ENCODE measurements around the gene ARFGAP1. TPM values are rescaled to one million over a fixed set of nuclear protein-coding genes. Genes with fewer than 3 reads are reported as not detected.

The ARFGAP1 gene
- polyA plus RNA-seq, 2 of the 4 experiments (the other 2 are of a cell fraction): 41.0 to 106 TPM

DNA sequence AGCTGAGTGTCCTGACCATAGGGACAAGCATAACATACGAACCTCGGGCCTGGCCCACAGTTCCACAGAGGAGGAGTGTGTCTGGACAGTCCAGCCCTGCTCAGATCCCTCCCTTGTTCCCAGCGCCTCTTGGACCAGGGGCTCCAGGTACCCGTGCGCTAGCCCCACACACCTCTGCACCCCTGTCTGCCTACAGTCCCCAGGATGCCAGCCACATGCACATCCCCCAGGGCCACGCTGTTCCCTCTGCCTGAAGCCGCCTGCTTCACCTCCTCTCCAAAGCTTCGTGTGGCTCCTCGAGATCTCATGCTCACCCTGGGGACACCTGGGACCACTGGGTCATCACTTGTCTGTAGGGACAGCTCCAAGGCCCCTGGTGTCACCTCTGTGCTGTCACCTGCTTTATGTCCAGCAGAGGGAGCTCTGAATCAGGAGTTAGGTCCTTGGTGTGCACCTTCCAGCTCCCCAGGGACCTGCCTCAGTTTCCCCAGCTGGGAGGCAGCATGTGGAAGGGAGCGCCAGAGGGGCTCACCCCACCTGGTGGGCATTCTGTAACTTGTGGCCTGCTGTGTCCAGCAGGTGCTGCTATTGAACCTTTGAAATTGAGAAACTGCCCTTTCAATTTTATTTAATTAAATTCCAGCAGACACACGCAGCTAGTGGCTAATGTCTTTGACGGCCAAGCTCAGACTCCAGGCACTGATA is 49.3 kb upstream of the ARFGAP1 start (continued):
- TF ChIP-seq POLR2AphosphoS2 (conservative IDR thresholded peaks at IDR 0.05; ENCODE audit: low read length): no peak
- TF ChIP-seq, protein P1, sequence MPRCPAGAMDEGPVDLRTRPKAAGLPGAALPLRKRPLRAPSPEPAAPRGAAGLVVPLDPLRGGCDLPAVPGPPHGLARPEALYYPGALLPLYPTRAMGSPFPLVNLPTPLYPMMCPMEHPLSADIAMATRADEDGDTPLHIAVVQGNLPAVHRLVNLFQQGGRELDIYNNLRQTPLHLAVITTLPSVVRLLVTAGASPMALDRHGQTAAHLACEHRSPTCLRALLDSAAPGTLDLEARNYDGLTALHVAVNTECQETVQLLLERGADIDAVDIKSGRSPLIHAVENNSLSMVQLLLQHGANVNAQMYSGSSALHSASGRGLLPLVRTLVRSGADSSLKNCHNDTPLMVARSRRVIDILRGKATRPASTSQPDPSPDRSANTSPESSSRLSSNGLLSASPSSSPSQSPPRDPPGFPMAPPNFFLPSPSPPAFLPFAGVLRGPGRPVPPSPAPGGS (IDR thresholded peaks at IDR 0.05): no peak
- TF ChIP-seq, protein P2, sequence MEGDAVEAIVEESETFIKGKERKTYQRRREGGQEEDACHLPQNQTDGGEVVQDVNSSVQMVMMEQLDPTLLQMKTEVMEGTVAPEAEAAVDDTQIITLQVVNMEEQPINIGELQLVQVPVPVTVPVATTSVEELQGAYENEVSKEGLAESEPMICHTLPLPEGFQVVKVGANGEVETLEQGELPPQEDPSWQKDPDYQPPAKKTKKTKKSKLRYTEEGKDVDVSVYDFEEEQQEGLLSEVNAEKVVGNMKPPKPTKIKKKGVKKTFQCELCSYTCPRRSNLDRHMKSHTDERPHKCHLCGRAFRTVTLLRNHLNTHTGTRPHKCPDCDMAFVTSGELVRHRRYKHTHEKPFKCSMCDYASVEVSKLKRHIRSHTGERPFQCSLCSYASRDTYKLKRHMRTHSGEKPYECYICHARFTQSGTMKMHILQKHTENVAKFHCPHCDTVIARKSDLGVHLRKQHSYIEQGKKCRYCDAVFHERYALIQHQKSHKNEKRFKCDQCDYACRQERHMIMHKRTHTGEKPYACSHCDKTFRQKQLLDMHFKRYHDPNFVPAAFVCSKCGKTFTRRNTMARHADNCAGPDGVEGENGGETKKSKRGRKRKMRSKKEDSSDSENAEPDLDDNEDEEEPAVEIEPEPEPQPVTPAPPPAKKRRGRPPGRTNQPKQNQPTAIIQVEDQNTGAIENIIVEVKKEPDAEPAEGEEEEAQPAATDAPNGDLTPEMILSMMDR (IDR thresholded peaks at IDR 0.05): peak; percentile 95
- no peak for TF ChIP-seq FOXS1 (CRISPR knock-in tag; IDR thresholded peaks at IDR 0.05)
- TF ChIP-seq SMC3 (IDR thresholded peaks at IDR 0.05): peak; percentile 95

DNA sequence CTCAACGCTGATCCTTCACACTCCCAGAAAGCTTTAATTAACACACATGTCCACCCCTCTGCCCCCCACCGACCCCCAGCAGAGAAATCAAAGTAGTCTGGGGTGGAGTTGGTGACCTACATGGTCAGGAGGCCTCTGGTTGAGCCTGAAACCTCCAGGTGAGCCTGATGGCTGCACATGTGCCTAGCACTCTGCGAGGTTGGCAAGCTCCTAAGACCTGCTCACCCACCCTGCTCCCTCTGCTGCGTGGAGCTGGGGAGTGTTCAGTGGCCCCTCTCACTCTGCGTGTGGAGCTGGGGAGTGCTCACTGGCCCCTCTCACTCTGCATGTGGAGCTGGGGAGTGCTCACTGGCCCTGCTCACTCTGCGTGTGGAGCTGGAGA is 48.8 kb upstream of the ARFGAP1 start:
- Histone ChIP-seq H3K9me3 (no peaks in the 10 kb centered on the region), H3K4me1 (peaks cover 48% of the 10 kb centered on the region), H3K27ac (peak overlapping the region; percentile 89 to 99), H3K4me2 (peak overlapping the region; percentile 64), H3K4me3 (no peak overlapping the region)
- WGBS (ENCODE audit: missing lambda C conversion rate): 55% methylated on average over 5 of the region's 6 CpGs
- TF ChIP-seq ZC3H11A (IDR thresholded peaks at IDR 0.05) (no peak), FOSL2 (IDR thresholded peaks at IDR 0.05) (no peak), FOSL2 (CRISPR knock-in tag; IDR thresholded peaks at IDR 0.05) (no peak), NR3C1 (IDR thresholded peaks at IDR 0.05) (no peak), TP53 (CRISPR knock-in tag; IDR thresholded peaks at IDR 0.05) (no peak), RAD21 (conservative IDR thresholded peaks at IDR 0.05 in 1 of 2, IDR thresholded peaks at IDR 0.05 in 1 of 2) (no peak), FOXS1 (CRISPR knock-in tag; IDR thresholded peaks at IDR 0.05) (no peak)
- TF ChIP-seq, protein P3, sequence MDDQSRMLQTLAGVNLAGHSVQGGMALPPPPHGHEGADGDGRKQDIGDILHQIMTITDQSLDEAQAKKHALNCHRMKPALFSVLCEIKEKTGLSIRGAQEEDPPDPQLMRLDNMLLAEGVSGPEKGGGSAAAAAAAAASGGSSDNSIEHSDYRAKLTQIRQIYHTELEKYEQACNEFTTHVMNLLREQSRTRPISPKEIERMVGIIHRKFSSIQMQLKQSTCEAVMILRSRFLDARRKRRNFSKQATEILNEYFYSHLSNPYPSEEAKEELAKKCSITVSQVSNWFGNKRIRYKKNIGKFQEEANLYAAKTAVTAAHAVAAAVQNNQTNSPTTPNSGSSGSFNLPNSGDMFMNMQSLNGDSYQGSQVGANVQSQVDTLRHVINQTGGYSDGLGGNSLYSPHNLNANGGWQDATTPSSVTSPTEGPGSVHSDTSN (IDR thresholded peaks at IDR 0.05): no peak
- TF ChIP-seq, protein P4, sequence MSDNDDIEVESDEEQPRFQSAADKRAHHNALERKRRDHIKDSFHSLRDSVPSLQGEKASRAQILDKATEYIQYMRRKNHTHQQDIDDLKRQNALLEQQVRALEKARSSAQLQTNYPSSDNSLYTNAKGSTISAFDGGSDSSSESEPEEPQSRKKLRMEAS (IDR thresholded peaks at IDR 0.05): peak; percentile 11; the same call in 1 of the 2 replicates
- ChIA-PET POLR2A (interaction anchor here (1.0 to 2.2 kb wide), 7 partner anchors 9 to 56 kb away, joined by 3 to 14 read pairs (median 7); partner anchors contain the start of genes ARFGAP1, BIRC7 and YTHDF1), CTCF (interaction anchor here (0.6 to 7.2 kb wide), 45 partner anchors 10 to 1170 kb away, joined by 3 to 401 read pairs (median 7); partner anchors contain the start of genes ARFGAP1, BIRC7, COL20A1 and NKAIN4)
- peak in 1 of 2 experiments; percentile 40; a peak in 2 of 6 replicates for ATAC-seq
- no peak for DNase-seq (ENCODE audit: low read depth in 1 of 2, low spot score in 1 of 2)
- no peak for FAIRE-seq

DNA sequence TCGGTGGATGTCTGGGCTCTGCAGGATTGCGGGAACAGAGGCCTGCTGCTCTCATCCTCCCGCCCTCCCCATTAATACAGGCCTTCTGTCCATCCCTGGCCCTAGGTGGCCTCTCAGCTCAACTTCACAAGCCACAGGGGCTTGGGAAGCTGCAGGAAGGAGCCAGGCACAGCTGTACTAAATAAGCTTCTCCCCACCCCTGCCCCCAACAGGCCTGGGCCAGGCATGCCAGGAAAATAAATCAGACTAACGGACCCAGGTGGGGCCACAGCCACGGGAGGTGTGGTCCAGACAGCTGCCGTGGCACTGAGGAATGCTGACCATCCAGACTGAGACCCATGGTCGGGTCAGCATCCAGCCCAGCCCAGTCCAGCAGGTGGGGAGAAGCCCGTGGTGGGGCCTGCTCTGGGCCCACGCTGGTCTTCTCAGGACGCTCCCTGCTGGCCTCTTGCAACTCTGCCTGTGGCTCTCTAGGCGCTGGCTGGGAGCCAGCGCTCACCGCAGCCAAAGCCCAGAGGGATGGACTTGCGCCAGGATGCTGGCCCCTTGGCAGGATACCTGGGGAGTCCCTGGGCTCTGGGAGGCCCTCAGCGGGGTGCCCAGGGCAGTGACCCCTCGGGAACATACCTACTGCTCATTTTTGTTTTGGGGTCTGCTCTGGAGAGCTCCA is 48.1 kb upstream of the ARFGAP1 start:
- peak overlapping the region; percentile 89 to 99 for H3K27ac ChIP-seq
- peak; percentile 52 for TF ChIP-seq SMC3 (IDR thresholded peaks at IDR 0.05)
- TF ChIP-seq JUN (IDR thresholded peaks at IDR 0.05): peak; percentile 78 to 85; a peak in 3 of 5 replicates
- no peak for TF ChIP-seq POLR2AphosphoS2 (conservative IDR thresholded peaks at IDR 0.05; ENCODE audit: low read length)
- peak; percentile 55; the same call in 1 of the 2 replicates for TF ChIP-seq EHF (CRISPR knock-in tag; IDR thresholded peaks at IDR 0.05)
- TF ChIP-seq HOXA7 (CRISPR knock-in tag; IDR thresholded peaks at IDR 0.05): no peak
- TF ChIP-seq, protein P4 (IDR thresholded peaks at IDR 0.05): peak; percentile 57; the same call in 1 of the 2 replicates
- TF ChIP-seq MAZ (IDR thresholded peaks at IDR 0.05; ENCODE audit: borderline replicate concordance, low read depth, low read length): 0 out of 2 replicates have a peak, but pooled peaks have one; percentile 14
- peak; percentile 5 for TF ChIP-seq CHD2 (IDR thresholded peaks at IDR 0.05; ENCODE audit: low read length, partially characterized antibody)
- TF ChIP-seq, protein P5, sequence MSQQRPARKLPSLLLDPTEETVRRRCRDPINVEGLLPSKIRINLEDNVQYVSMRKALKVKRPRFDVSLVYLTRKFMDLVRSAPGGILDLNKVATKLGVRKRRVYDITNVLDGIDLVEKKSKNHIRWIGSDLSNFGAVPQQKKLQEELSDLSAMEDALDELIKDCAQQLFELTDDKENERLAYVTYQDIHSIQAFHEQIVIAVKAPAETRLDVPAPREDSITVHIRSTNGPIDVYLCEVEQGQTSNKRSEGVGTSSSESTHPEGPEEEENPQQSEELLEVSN (IDR thresholded peaks at IDR 0.05; ENCODE audit: borderline replicate concordance, low read depth): peak; percentile 54; the same call in 1 of the 2 replicates
- 0 out of 2 replicates have a peak, but pooled peaks have one; percentile 16 for TF ChIP-seq ESRRA (IDR thresholded peaks at IDR 0.05; ENCODE audit: borderline replicate concordance, low read length)
- peak; percentile 8 to 51; a peak in 4 of 5 replicates for TF ChIP-seq RAD21 (conservative IDR thresholded peaks at IDR 0.05 in 1 of 2, IDR thresholded peaks at IDR 0.05 in 1 of 2)
- no peak for TF ChIP-seq FOSL2 (IDR thresholded peaks at IDR 0.05)
- TF ChIP-seq FOSL2 (CRISPR knock-in tag; IDR thresholded peaks at IDR 0.05): peak; percentile 43
- TF ChIP-seq, protein P2 (IDR thresholded peaks at IDR 0.05): peak; percentile 38
- no peak for TF ChIP-seq FOXS1 (CRISPR knock-in tag; IDR thresholded peaks at IDR 0.05)
- TF ChIP-seq, protein P6, sequence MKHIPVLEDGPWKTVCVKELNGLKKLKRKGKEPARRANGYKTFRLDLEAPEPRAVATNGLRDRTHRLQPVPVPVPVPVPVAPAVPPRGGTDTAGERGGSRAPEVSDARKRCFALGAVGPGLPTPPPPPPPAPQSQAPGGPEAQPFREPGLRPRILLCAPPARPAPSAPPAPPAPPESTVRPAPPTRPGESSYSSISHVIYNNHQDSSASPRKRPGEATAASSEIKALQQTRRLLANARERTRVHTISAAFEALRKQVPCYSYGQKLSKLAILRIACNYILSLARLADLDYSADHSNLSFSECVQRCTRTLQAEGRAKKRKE (CRISPR knock-in tag; IDR thresholded peaks at IDR 0.05; ENCODE audit: low read depth): no peak

More for the DNA sequence above, 48.1 kb upstream of the ARFGAP1 start:
- POLR2A ChIA-PET: interaction anchor here (1.0 to 2.2 kb wide), 8 partner anchors 8 to 296 kb away, joined by 3 to 14 read pairs (median 6); partner anchors contain the start of genes ARFGAP1, BIRC7, PPDPF and YTHDF1
- FAIRE-seq (no peak), ATAC-seq (peak; percentile 69 to 84), DNase-seq (ENCODE audit: low read depth in 1 of 2, low spot score in 1 of 2) (peak; percentile 60 to 91)
- 16% methylated on average over 13 of the region's 16 CpGs for WGBS (ENCODE audit: missing lambda C conversion rate)
- Histone ChIP-seq H3K4me1 (peaks cover 54% of the 10 kb centered on the region), H3K4me2 (peak overlapping the region; percentile 64), H3K9me3 (no peaks in the 10 kb centered on the region), H3K4me3 (no peak overlapping the region)
- CTCF ChIA-PET: interaction anchor here (0.6 to 7.2 kb wide), 33 partner anchors 10 to 307 kb away, joined by 3 to 401 read pairs (median 10); partner anchors contain the start of genes ARFGAP1, BIRC7, COL20A1 and NKAIN4
